ENCODE measurements around the gene SFTPA2. TPM values are rescaled to one million over a fixed set of nuclear protein-coding genes. Genes with fewer than 3 reads are reported as not detected.
"Not testable (repeated sequence)": the region's sequence is repeated elsewhere in the genome, so short reads cannot be mapped to it uniquely, and the experiment has no call there.

SFTPA2 gene
- polyA plus RNA-seq, 2 donors: 0.38 to 1.4 TPM

- H3K9me3 ChIP-seq (ENCODE audit: control insufficient read depth in 2 of 2, insufficient read depth in 1 of 2, low read depth in 1 of 2, low read length in 1 of 2); H3K27me3 ChIP-seq (ENCODE audit: control insufficient read depth in 1 of 2, insufficient read depth in 2 of 2, low read length in 2 of 2): not testable (repeated sequence)
- 76 to 79% methylated on average over 5 to 6 of the region's 6 CpGs for WGBS, 2 donors
Measured at GRCh38 chr10:79521751-79522150, 38.5 kb downstream of the SFTPA2 start.

GRCh38 chr10:79517567-79517966 is 42.6 kb downstream of the SFTPA2 start:
- H3K4me3 ChIP-seq (ENCODE audit: low read depth in 1 of 2, low read length in 2 of 2); H3K27me3 ChIP-seq (ENCODE audit: control insufficient read depth in 1 of 2, insufficient read depth in 2 of 2, low read length in 2 of 2); H3K27ac ChIP-seq (ENCODE audit: low read depth in 2 of 2, low read length in 1 of 2); H3K9me3 ChIP-seq (ENCODE audit: control insufficient read depth in 2 of 2, insufficient read depth in 1 of 2, low read depth in 1 of 2, low read length in 1 of 2); H3K36me3 ChIP-seq (ENCODE audit: control insufficient read depth in 2 of 2, insufficient read depth in 2 of 2, low read length in 1 of 2); H3K4me1 ChIP-seq (ENCODE audit: control insufficient read depth in 2 of 2, insufficient read depth in 2 of 2, low read length in 1 of 2): not testable (repeated sequence)
- 22 to 30% methylated on average over 1 to 2 of the region's 4 CpGs for WGBS, 2 donors

More at GRCh38 chr10:79521751-79522150, 38.5 kb downstream of the SFTPA2 start:
- not testable (repeated sequence) for H3K4me3 ChIP-seq (ENCODE audit: low read depth in 1 of 2, low read length in 2 of 2); H3K36me3 ChIP-seq (ENCODE audit: control insufficient read depth in 2 of 2, insufficient read depth in 2 of 2, low read length in 1 of 2); H3K4me1 ChIP-seq (ENCODE audit: control insufficient read depth in 2 of 2, insufficient read depth in 2 of 2, low read length in 1 of 2); H3K27ac ChIP-seq (ENCODE audit: low read depth in 2 of 2, low read length in 1 of 2)

- not testable (repeated sequence) for H3K27me3 ChIP-seq (ENCODE audit: control insufficient read depth in 1 of 2, insufficient read depth in 2 of 2, low read length in 2 of 2); H3K27ac ChIP-seq (ENCODE audit: low read depth in 2 of 2, low read length in 1 of 2); H3K36me3 ChIP-seq (ENCODE audit: control insufficient read depth in 2 of 2, insufficient read depth in 2 of 2, low read length in 1 of 2); H3K4me3 ChIP-seq (ENCODE audit: low read depth in 1 of 2, low read length in 2 of 2); H3K9me3 ChIP-seq (ENCODE audit: control insufficient read depth in 2 of 2, insufficient read depth in 1 of 2, low read depth in 1 of 2, low read length in 1 of 2); H3K4me1 ChIP-seq (ENCODE audit: control insufficient read depth in 2 of 2, insufficient read depth in 2 of 2, low read length in 1 of 2)
- 57 to 62% methylated on average over 4 to 6 of the region's 7 CpGs for WGBS, 2 donors
Measured at GRCh38 chr10:79516532-79517205, 43.5 kb downstream of the SFTPA2 start.

- H3K4me1 ChIP-seq (ENCODE audit: control insufficient read depth in 2 of 2, insufficient read depth in 2 of 2, low read length in 1 of 2); H3K9me3 ChIP-seq (ENCODE audit: control insufficient read depth in 2 of 2, insufficient read depth in 1 of 2, low read depth in 1 of 2, low read length in 1 of 2); H3K27ac ChIP-seq (ENCODE audit: low read depth in 2 of 2, low read length in 1 of 2); H3K27me3 ChIP-seq (ENCODE audit: control insufficient read depth in 1 of 2, insufficient read depth in 2 of 2, low read length in 2 of 2); H3K4me3 ChIP-seq (ENCODE audit: low read depth in 1 of 2, low read length in 2 of 2); H3K36me3 ChIP-seq (ENCODE audit: control insufficient read depth in 2 of 2, insufficient read depth in 2 of 2, low read length in 1 of 2): not testable (repeated sequence)
- 87 to 91% methylated on average over 15 to 16 of the region's 17 CpGs for WGBS, 2 donors
Measured at GRCh38 chr10:79511891-79512583, 48.2 kb downstream of the SFTPA2 start, which contains the start of gene EIF5AL1. Gene EIF5AL1 (plus strand): TSS chr10:79512533. CDS start chr10:79512650, 117 bp downstream.

- H3K4me1 ChIP-seq (ENCODE audit: control insufficient read depth in 2 of 2, insufficient read depth in 2 of 2, low read length in 1 of 2); H3K36me3 ChIP-seq (ENCODE audit: control insufficient read depth in 2 of 2, insufficient read depth in 2 of 2, low read length in 1 of 2); H3K9me3 ChIP-seq (ENCODE audit: control insufficient read depth in 2 of 2, insufficient read depth in 1 of 2, low read depth in 1 of 2, low read length in 1 of 2); H3K27me3 ChIP-seq (ENCODE audit: control insufficient read depth in 1 of 2, insufficient read depth in 2 of 2, low read length in 2 of 2); H3K4me3 ChIP-seq (ENCODE audit: low read depth in 1 of 2, low read length in 2 of 2); H3K27ac ChIP-seq (ENCODE audit: low read depth in 2 of 2, low read length in 1 of 2): not testable (repeated sequence)
- 39 to 75% methylated on average over 2 to 4 of the region's 5 CpGs for WGBS, 2 donors
Measured at GRCh38 chr10:79509934-79510508, 50.2 kb downstream of the SFTPA2 start.

GRCh38 chr10:79509306-79509933 is 50.8 kb downstream of the SFTPA2 start:
- H3K4me1 ChIP-seq (ENCODE audit: control insufficient read depth in 2 of 2, insufficient read depth in 2 of 2, low read length in 1 of 2); H3K27me3 ChIP-seq (ENCODE audit: control insufficient read depth in 1 of 2, insufficient read depth in 2 of 2, low read length in 2 of 2); H3K27ac ChIP-seq (ENCODE audit: low read depth in 2 of 2, low read length in 1 of 2); H3K4me3 ChIP-seq (ENCODE audit: low read depth in 1 of 2, low read length in 2 of 2); H3K36me3 ChIP-seq (ENCODE audit: control insufficient read depth in 2 of 2, insufficient read depth in 2 of 2, low read length in 1 of 2); H3K9me3 ChIP-seq (ENCODE audit: control insufficient read depth in 2 of 2, insufficient read depth in 1 of 2, low read depth in 1 of 2, low read length in 1 of 2): not testable (repeated sequence)
- 90 to 97% methylated on average over 2 of the region's 3 CpGs for WGBS, 2 donors

- H3K4me1 ChIP-seq (ENCODE audit: control insufficient read depth in 2 of 2, insufficient read depth in 2 of 2, low read length in 1 of 2); H3K4me3 ChIP-seq (ENCODE audit: low read depth in 1 of 2, low read length in 2 of 2); H3K9me3 ChIP-seq (ENCODE audit: control insufficient read depth in 2 of 2, insufficient read depth in 1 of 2, low read depth in 1 of 2, low read length in 1 of 2); H3K36me3 ChIP-seq (ENCODE audit: control insufficient read depth in 2 of 2, insufficient read depth in 2 of 2, low read length in 1 of 2); H3K27ac ChIP-seq (ENCODE audit: low read depth in 2 of 2, low read length in 1 of 2); H3K27me3 ChIP-seq (ENCODE audit: control insufficient read depth in 1 of 2, insufficient read depth in 2 of 2, low read length in 2 of 2): not testable (repeated sequence)
- 79 to 83% methylated on average over 3 of the region's 4 CpGs for WGBS, 2 donors
Measured at GRCh38 chr10:79508245-79508644, 52.0 kb downstream of the SFTPA2 start.

- Histone ChIP-seq H3K4me3 (ENCODE audit: low read depth in 1 of 2, low read length in 2 of 2) (no peak overlapping the region), H3K27ac (ENCODE audit: low read depth in 2 of 2, low read length in 1 of 2) (no peak overlapping the region), H3K36me3 (ENCODE audit: control insufficient read depth in 2 of 2, insufficient read depth in 2 of 2, low read length in 1 of 2) (no peaks in the 10 kb centered on the region), H3K4me1 (ENCODE audit: control insufficient read depth in 2 of 2, insufficient read depth in 2 of 2, low read length in 1 of 2) (no peaks in the 10 kb centered on the region), H3K9me3 (ENCODE audit: control insufficient read depth in 2 of 2, insufficient read depth in 1 of 2, low read depth in 1 of 2, low read length in 1 of 2) (no peaks in the 10 kb centered on the region), H3K27me3 (ENCODE audit: control insufficient read depth in 1 of 2, insufficient read depth in 2 of 2, low read length in 2 of 2) (no peaks in the 10 kb centered on the region)
- WGBS, 2 donors: 70 to 80% methylated on average over 9 of the region's 9 CpGs
Measured at GRCh38 chr10:79507440-79508167, 52.6 kb downstream of the SFTPA2 start.
